ENCODE results near the gene CNTNAP2.

DNA sequence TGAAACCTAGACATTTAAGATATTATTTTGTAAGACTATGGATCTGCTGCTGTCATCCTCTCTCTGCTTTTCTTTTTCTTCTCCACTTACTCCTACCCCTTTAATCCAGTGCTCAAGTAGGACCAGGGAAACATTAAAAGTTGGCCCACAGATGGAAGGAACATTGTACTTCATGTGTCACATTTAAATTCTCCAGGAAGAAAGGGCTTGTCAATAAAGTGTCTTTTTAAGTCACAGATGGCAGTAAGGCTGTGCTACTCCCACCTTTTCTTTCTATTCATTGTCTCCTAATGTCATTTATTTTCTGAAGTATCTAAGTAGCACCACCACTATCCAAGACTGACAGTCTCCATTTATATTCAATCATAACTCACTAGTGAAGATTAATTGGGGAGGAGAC, 1736.2 kb downstream of the CNTNAP2 start:
- TF ChIP-seq ZMYM2 (CRISPR knock-in tag; IDR thresholded peaks at IDR 0.05): no peak
- no peak for TF ChIP-seq IRX3 (CRISPR knock-in tag; IDR thresholded peaks at IDR 0.05; ENCODE audit: borderline replicate concordance, low read depth)
- TF ChIP-seq, protein P1, sequence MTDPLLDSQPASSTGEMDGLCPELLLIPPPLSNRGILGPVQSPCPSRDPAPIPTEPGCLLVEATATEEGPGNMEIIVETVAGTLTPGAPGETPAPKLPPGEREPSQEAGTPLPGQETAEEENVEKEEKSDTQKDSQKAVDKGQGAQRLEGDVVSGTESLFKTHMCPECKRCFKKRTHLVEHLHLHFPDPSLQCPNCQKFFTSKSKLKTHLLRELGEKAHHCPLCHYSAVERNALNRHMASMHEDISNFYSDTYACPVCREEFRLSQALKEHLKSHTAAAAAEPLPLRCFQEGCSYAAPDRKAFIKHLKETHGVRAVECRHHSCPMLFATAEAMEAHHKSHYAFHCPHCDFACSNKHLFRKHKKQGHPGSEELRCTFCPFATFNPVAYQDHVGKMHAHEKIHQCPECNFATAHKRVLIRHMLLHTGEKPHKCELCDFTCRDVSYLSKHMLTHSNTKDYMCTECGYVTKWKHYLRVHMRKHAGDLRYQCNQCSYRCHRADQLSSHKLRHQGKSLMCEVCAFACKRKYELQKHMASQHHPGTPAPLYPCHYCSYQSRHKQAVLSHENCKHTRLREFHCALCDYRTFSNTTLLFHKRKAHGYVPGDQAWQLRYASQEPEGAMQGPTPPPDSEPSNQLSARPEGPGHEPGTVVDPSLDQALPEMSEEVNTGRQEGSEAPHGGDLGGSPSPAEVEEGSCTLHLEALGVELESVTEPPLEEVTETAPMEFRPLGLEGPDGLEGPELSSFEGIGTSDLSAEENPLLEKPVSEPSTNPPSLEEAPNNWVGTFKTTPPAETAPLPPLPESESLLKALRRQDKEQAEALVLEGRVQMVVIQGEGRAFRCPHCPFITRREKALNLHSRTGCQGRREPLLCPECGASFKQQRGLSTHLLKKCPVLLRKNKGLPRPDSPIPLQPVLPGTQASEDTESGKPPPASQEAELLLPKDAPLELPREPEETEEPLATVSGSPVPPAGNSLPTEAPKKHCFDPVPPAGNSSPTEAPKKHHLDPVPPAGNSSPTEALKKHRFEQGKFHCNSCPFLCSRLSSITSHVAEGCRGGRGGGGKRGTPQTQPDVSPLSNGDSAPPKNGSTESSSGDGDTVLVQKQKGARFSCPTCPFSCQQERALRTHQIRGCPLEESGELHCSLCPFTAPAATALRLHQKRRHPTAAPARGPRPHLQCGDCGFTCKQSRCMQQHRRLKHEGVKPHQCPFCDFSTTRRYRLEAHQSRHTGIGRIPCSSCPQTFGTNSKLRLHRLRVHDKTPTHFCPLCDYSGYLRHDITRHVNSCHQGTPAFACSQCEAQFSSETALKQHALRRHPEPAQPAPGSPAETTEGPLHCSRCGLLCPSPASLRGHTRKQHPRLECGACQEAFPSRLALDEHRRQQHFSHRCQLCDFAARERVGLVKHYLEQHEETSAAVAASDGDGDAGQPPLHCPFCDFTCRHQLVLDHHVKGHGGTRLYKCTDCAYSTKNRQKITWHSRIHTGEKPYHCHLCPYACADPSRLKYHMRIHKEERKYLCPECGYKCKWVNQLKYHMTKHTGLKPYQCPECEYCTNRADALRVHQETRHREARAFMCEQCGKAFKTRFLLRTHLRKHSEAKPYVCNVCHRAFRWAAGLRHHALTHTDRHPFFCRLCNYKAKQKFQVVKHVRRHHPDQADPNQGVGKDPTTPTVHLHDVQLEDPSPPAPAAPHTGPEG (CRISPR knock-in tag; IDR thresholded peaks at IDR 0.05): no peak
- no peak for TF ChIP-seq ZBTB1 (CRISPR knock-in tag; IDR thresholded peaks at IDR 0.05; ENCODE audit: borderline replicate concordance)
